C4-2B (cell line): ENCODE data around the gene C5orf24.

Experiments
- ZFX ChIP-seq: fragments of 450-650 bp; IDR thresholded peaks from 2 replicates; pipeline ENCODE4 v1.6.1; 2017
- TF ChIP-seq, protein P1 (sequence below): fragments of 450-650 bp; conservative IDR thresholded peaks from 2 replicates; pipeline ENCODE4 v1.5.1; 2017; ENCODE audit warnings: mild to moderate bottlenecking

- TF ChIP-seq, protein P1, sequence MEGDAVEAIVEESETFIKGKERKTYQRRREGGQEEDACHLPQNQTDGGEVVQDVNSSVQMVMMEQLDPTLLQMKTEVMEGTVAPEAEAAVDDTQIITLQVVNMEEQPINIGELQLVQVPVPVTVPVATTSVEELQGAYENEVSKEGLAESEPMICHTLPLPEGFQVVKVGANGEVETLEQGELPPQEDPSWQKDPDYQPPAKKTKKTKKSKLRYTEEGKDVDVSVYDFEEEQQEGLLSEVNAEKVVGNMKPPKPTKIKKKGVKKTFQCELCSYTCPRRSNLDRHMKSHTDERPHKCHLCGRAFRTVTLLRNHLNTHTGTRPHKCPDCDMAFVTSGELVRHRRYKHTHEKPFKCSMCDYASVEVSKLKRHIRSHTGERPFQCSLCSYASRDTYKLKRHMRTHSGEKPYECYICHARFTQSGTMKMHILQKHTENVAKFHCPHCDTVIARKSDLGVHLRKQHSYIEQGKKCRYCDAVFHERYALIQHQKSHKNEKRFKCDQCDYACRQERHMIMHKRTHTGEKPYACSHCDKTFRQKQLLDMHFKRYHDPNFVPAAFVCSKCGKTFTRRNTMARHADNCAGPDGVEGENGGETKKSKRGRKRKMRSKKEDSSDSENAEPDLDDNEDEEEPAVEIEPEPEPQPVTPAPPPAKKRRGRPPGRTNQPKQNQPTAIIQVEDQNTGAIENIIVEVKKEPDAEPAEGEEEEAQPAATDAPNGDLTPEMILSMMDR, result no peak
- TF ChIP-seq ZFX, result no peak
Observed at GRCh38 chr5:134879456-134879855, 33.7 kb downstream of the C5orf24 start.
